DMS79 treated with DMSO at 0.1 percent for 48 hours (cell line): ENCODE measurements around the gene VSTM2L.

ENCODE experiments used
- DNase-seq: peaks from one replicate; lab custom pipeline; 2025; lab: John Stamatoyannopoulos, UW

The VSTM2L gene

DNA sequence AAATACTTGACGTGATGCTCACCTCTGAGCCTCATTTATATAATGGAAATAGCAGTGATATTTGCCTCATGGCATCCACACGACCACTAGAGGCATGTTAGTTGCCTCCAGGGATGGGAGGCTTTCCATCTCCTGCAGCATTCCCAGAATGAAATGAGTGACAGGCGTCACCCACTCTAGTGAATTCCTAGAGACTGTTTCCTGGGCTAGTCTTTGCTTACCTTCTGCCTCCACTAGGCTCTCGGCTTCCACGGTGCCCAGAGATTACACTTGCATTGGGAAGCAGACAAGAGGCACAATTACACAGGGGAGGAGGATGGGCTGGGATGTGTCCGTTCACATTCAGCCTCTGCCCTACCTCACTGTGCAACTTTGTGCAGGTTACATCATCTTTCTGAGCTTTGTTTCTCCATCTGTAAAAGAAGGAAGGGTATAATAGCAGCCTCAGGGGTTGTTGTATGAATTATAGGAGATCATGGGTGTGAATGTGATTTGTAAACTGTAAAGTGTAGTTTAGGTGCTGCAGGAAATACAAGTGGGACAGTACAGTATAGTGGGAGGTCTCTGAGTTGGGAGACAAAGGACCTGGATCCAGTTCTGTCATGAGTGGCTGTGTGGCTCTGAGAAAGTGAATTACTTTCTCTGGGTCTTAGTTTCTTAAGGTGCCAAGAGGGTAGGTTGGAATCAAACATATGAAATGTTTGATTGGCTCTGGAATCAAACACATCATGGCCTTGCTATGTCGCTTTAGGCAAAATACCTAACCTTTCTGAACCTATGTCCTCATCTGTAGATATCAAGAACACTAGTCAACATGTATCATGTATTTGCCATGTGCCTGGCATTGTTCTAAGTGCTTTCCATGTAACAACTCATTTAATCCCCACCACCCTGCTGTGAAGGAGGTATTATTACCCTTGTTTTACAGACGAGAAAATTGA is 3.6 kb upstream of the VSTM2L start:
- DNase-seq = no peak

DNA sequence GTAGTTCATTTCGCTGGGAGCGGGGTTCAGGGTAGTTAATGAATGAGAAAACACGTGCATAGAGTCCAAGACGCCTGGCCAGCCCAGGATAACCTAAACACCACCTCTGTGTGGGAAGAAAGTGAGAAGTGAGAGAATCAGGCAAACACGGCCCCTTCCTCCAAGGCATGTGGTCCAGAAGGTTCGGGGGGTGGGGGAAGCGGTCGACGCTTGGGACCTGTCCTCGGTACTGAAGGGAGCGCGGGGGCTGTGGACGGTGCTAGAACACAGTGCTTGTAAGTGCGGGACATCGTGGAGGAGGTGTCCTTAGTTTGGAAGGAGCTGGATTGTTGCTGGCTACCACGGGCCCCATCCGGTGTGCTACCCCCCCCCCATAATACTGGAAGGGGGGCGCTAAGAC is 1.7 kb upstream of the VSTM2L start:
- DNase-seq = no peak

GRCh38 chr20:37901654-37902503 is 1.0 kb upstream of the VSTM2L start:
- no peak for DNase-seq

DNA sequence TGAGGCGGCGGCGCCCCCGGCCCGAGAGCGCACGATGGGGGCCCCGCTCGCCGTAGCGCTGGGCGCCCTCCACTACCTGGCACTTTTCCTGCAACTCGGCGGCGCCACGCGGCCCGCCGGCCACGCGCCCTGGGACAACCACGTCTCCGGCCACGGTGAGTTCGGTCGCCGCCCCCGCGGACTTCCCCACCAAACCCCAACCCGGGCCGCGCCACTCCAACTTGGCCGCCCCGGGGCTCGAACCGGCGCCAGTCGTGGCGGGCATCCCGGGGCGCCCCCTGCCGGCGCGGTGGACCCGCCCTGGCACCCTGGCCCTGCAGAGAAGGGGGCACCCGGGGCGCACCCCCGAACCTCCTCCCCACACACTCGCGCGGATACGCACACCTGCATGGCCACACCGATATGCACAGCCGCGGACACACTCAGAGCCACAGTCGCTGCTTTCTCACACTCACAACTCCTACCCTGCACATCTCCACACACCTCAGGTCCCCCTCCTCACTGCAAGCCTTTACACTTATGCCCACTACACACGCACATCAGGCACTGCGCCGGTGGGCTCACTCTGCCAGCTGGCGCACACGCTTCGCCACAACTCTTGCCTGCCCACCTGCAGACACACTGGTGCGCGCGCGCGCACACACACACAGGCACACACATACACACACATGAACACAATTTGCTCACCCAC is 535 bp downstream of the VSTM2L start:
- no peak for DNase-seq

- DNase-seq = no peak
Measured at GRCh38 chr20:37904008-37904642, 1.2 kb downstream of the VSTM2L start.

DNA sequence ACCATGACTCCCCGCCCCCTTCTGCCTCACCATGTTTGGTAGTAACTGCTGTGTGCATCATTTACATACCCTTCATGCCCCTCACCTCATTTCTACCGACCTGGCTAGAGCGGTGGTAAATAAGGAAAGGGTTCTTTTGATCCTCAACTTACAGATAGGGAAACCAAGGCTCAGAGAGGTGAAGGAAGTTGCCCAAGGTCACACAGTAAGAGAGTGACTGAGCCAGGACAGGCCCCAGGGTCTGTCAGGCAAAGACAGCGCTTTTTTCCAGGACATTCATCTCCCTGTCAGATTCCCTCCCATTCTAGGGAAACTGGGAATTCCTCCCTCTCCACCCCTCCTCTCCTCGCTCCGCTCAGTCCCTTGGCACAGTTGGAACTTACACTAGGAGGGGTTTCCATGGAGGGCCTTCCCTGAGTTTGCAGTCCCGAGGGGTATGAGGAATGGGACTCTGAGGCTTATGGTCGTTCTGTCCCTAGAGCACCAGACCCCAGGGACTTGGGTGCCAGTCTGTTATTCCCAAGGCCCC is 2.0 kb downstream of the VSTM2L start:
- no peak for DNase-seq

DNA sequence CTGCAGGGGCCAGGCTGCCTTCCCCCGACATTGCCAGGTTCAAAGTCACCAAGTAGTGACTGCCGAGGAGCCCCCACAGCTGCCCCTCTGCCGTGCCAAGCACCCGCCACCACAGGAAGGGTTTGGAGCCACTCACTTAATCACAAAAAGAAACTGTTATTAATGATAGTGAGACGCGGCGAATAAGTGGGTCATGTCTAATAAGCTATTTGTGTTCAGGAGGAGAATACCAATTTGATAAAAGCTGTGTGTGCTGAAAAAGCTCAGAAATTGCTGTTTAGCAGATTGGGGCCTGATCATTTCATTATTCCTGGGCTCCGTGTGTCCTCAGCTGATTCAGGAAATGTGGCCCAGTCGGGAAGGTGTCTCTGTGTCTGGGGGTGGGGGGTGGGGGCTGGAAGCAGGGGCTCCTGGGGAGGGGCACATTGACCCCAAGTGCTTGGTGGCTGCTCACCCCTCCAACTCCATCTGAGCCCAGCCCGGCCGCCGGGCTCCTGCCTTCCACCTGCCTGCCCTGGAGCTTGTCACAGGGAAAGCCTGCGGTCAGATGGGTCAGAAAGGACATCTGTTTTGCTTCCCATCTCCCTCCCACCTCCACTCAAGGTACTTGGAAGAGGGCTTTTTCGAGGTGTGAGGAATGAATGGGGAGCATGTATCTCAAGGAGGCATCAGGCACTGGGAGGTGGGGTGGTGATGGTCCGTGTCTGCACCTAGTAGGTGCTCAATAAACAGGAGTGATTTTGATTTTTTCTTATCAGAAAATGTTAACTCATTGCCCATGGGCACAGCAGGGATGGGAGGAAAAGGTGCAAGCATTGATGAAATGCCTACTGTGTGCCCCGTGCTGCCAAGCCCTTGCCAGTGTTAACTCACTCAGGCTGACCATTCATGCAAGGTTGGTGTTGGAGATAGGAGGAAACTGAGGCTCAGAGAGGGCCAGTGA is 3.0 kb downstream of the VSTM2L start:
- no peak for DNase-seq

- no peak for DNase-seq
Measured at GRCh38 chr20:37907330-37907676, 4.4 kb downstream of the VSTM2L start.

DNA sequence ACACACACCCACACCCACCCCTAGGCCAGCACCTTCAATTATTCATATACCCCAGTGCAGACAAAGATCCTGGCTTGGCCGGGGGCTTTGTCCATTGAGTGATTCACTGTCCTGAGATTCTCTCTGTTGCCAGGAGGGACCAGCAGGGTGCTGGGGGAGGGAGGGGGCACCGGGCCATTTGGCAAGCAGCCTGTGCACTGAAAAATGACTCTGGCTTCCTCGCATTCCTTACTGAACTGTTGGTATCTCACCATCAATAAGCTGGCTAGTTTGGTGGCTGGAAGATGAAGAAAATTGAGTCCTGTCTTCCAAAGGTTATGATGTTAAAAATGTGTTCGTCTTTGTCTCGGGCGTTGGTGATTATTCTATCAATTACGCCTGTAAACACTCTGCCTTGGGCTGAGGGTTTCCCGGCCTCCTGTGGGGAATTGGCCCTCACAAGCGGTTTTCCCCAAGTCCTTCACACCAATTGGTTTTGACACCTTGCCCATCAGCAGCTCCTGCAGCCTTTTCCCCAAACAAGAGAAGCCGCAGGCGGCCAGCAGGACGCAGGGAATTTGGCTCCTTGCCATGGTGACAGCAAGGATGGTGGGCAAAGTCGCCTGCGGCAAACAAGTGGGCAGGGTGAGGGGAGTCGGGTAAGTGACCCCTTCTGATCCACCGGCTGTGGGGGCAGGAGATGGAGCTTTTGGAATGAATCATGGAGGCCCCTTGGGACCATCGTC is 4.9 kb downstream of the VSTM2L start:
- DNase-seq = peak; percentile 64

DNA sequence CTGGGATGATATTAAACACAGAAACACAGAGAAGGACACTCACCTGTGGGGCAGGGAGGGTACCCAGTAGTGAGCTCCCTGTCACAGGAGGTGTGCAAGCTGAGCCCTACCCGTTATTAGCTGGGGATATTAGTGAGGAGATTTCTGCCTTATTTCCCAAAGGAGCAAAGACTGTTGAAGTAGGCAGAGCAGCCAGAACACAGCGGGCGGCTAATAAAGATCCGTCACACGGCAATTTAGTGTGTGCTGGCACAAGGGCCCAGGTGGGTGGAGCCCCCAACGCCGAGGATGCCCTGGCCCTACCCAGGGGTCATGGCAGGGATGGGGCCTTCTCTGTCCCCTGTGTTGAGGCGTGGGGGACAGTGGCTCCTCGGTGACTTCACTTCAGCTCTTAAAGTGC is 8.3 kb downstream of the VSTM2L start:
- no peak for DNase-seq

DNA sequence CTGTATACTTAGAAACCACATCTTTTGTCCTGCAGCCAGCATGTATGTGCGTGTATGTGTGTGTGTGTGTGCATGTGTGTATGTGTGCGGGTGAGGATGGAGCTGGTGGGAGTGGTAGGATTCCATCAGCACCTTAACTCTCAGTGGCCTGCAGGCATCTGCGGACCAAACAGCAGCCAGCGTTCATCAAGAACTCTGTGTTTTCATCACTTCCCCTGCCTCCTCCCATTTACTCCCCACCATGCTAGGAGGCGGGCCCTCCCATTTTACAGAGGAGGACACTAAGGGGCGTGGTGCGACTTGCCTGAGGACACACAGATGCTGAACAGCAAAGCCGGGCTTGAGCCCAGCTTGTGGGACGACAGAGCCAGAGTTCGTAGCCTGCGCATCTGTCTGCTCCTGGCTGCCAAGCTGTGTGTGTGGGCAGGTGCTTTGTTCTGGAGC is 8.9 kb downstream of the VSTM2L start:
- DNase-seq = peak; percentile 6

DNA sequence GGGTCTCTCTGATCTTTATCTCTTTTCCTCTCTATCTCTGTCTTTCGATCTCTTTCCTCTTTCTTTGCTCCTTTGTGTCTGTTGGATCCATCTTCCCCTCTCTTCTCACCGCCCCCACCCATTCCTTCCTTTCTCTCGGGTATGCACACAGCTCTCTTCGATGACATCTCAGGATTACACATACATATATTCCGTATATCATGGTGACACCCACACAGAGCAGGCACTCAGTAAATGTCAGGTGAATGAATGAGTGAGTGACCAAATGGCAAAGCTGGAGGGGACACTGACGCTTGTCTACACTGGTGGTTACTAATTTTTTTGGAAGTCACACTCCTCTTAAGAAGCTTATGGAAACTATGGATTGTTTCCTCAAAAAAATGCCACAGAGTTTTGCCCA is 9.9 kb downstream of the VSTM2L start:
- no peak for DNase-seq

GRCh38 chr20:37913567-37914366 is 10.8 kb downstream of the VSTM2L start:
- no peak for DNase-seq

DNA sequence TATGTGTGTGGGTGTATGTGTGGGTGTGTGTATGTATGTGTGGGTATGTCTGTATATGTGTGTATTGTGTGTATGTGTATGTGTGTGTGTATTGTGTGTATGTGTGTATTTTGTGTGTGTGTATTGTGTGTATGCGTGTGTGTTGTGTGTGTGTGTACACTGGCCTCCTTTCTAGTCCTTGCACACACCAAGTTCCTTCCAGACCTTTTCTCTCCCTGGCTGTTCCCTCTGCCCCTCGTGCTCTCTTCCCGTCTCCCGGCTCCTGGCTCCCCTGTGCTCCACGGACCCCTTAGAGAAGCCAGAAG is 11.4 kb downstream of the VSTM2L start:
- no peak for DNase-seq

- DNase-seq = no peak
Measured at GRCh38 chr20:37914672-37915433, 11.9 kb downstream of the VSTM2L start.

DNA sequence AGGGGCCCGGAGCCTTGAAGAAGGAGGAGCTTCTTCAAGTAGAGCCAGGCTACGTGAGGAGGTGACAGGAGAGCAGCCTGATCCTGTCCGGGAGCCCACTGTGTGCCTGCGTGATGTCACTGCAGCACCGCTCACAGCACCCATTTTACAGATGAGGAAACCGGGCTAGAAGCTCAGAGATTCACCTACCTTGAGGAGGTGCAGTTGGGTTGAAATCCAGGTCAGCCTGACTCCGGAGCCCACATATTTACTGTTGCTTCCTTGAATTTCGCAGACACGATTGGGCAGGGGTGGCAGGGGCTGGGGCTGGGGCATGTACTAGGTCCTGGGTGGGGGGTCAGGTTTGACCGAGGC is 12.5 kb downstream of the VSTM2L start:
- DNase-seq = no peak

GRCh38 chr20:37915800-37916570 is 13.1 kb downstream of the VSTM2L start:
- DNase-seq = no peak

DNA sequence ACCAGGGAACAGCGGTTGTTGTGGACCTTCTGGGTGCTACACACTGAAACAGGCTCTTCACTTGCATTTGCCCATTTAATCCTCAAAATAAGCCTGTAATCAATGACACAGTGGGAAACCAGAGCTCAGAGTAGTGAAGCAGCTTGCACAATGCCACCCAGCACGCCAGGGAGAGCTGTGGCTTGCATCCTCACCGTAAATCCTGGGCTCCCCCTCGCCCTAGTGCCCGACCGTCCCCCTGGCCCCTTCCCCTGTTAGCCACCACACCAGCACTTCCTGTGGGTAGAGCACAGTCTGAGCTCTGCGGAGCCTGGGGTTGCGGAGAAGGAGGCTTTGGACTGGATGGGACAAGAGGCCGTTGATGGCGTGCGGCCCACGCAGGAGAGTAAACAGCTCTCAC is 14.5 kb downstream of the VSTM2L start:
- no peak for DNase-seq
